ENCODE results near the gene PDE4D. TPM values are rescaled to one million over a fixed set of nuclear protein-coding genes. Genes with fewer than 3 reads are reported as not detected.

Gene PDE4D
- polyA plus RNA-seq, 1 donor (not counting 4 experiments of a cell fraction or from before 2014, with no cell fraction given): 3.6 TPM

- H3K36me3 ChIP-seq (ENCODE audit: control insufficient read depth in 2 of 2, extremely low read depth in 1 of 2, insufficient read depth in 2 of 2, low read length in 2 of 2): no peaks in the 10 kb centered on the region
- no peak overlapping the region for H3K9ac ChIP-seq (ENCODE audit: control insufficient read depth, extremely low read depth, insufficient read depth, low read length)
- H3K4me1 ChIP-seq (ENCODE audit: control insufficient read depth, extremely low read depth, insufficient read depth, low read length): peaks cover 17% of the 10 kb centered on the region
- no peak overlapping the region for H3K4me2 ChIP-seq (ENCODE audit: control insufficient read depth, extremely low read depth, insufficient read depth, low read depth, low read length)
- FAIRE-seq (no peak), DNase-seq (ENCODE audit: low read depth, low spot score) (no peak)
- no peak for TF ChIP-seq CTCF (optimal IDR thresholded peaks at IDR 0.05 in 1 of 3, IDR thresholded peaks at IDR 0.05 in 1 of 3, conservative IDR thresholded peaks at IDR 0.05 in 1 of 3; ENCODE audit: extremely low read depth in 1 of 3, insufficient read depth in 2 of 3, low read length in 3 of 3)
- TF ChIP-seq EZH2 (IDR thresholded peaks at IDR 0.05; ENCODE audit: low read length): no peak
- H3K79me2 ChIP-seq (ENCODE audit: control insufficient read depth, insufficient read depth, low read length): no peaks in the 10 kb centered on the region
- no peaks in the 10 kb centered on the region for H3K27me3 ChIP-seq (ENCODE audit: control insufficient read depth, extremely low read depth, insufficient read depth, low read length)
- H4K20me1 ChIP-seq (ENCODE audit: control insufficient read depth, extremely low read depth, insufficient read depth, low read length): no peaks in the 10 kb centered on the region
- no peak overlapping the region for H2AFZ ChIP-seq (ENCODE audit: control insufficient read depth, low read length)
- H3K4me3 ChIP-seq (ENCODE audit: control insufficient read depth in 2 of 3, extremely low read depth in 1 of 3, insufficient read depth in 2 of 3, low read depth in 1 of 3, low read length in 3 of 3): no peak overlapping the region
- no peak overlapping the region for H3K27ac ChIP-seq (ENCODE audit: control insufficient read depth, insufficient read depth, low read length)
- no peaks in the 10 kb centered on the region for H3K9me3 ChIP-seq (ENCODE audit: control insufficient read depth, low read depth, low read length)
- no peaks in the 10 kb centered on the region for H3K9me1 ChIP-seq (ENCODE audit: control insufficient read depth, extremely low read depth, insufficient read depth, low read length)
- dilution Hi-C loops (cut with MboI; ENCODE audit: extremely low pct_ligation_motif_present, low sequenced_read_pairs): no loop called here
Observed at GRCh38 chr5:59095480-59095879, 798.0 kb downstream of the PDE4D start.

- Histone ChIP-seq H2AFZ (ENCODE audit: control insufficient read depth, low read length) (no peak overlapping the region), H3K4me2 (ENCODE audit: control insufficient read depth, extremely low read depth, insufficient read depth, low read depth, low read length) (no peak overlapping the region), H3K9me1 (ENCODE audit: control insufficient read depth, extremely low read depth, insufficient read depth, low read length) (no peaks in the 10 kb centered on the region), H3K4me1 (ENCODE audit: control insufficient read depth, extremely low read depth, insufficient read depth, low read length) (peaks cover 17% of the 10 kb centered on the region), H3K4me3 (ENCODE audit: control insufficient read depth in 2 of 3, extremely low read depth in 1 of 3, insufficient read depth in 2 of 3, low read depth in 1 of 3, low read length in 3 of 3) (no peak overlapping the region), H3K27ac (ENCODE audit: control insufficient read depth, insufficient read depth, low read length) (no peak overlapping the region), H3K79me2 (ENCODE audit: control insufficient read depth, insufficient read depth, low read length) (no peaks in the 10 kb centered on the region), H3K27me3 (ENCODE audit: control insufficient read depth, extremely low read depth, insufficient read depth, low read length) (no peaks in the 10 kb centered on the region), H4K20me1 (ENCODE audit: control insufficient read depth, extremely low read depth, insufficient read depth, low read length) (no peaks in the 10 kb centered on the region), H3K36me3 (ENCODE audit: control insufficient read depth in 2 of 2, extremely low read depth in 1 of 2, insufficient read depth in 2 of 2, low read length in 2 of 2) (no peaks in the 10 kb centered on the region), H3K9ac (ENCODE audit: control insufficient read depth, extremely low read depth, insufficient read depth, low read length) (no peak overlapping the region), H3K9me3 (ENCODE audit: control insufficient read depth, low read depth, low read length) (no peaks in the 10 kb centered on the region)
- dilution Hi-C loops (cut with MboI; ENCODE audit: extremely low pct_ligation_motif_present, low sequenced_read_pairs): no loop called here
- FAIRE-seq: no peak
- TF ChIP-seq CTCF (optimal IDR thresholded peaks at IDR 0.05 in 1 of 3, IDR thresholded peaks at IDR 0.05 in 1 of 3, conservative IDR thresholded peaks at IDR 0.05 in 1 of 3; ENCODE audit: extremely low read depth in 1 of 3, insufficient read depth in 2 of 3, low read length in 3 of 3): no peak
- no peak for DNase-seq (ENCODE audit: low read depth, low spot score)
Observed at GRCh38 chr5:59094864-59095263, 798.7 kb downstream of the PDE4D start.
